GM12891 (cell line): ENCODE measurements around the gene PDLIM1.

Experiments used
- POLR2A ChIP-seq: IDR thresholded peaks from 2 replicates; pipeline ENCODE4 v1.6.1; 2011; ENCODE audit warnings: low read depth, low read length, control low read depth
- POLR2AphosphoS5 ChIP-seq: IDR thresholded peaks from 2 replicates; pipeline ENCODE4 v1.6.1; 2011; ENCODE audit warnings: low read depth, low read length, control low read depth

GRCh38 chr10:95240811-95241210, 50.0 kb downstream of the PDLIM1 start:
- no peak for TF ChIP-seq POLR2A
- TF ChIP-seq POLR2AphosphoS5: no peak
